ENCODE results near the gene AUTS2. TPM values are rescaled to one million over a fixed set of nuclear protein-coding genes. Genes with fewer than 3 reads are reported as not detected.

Gene AUTS2
- total and polyA plus RNA-seq, 2 of the 8 experiments (the other 6 are each of a cell fraction or from before 2014, with no cell fraction given), result 25.9 to 101 TPM

DNA sequence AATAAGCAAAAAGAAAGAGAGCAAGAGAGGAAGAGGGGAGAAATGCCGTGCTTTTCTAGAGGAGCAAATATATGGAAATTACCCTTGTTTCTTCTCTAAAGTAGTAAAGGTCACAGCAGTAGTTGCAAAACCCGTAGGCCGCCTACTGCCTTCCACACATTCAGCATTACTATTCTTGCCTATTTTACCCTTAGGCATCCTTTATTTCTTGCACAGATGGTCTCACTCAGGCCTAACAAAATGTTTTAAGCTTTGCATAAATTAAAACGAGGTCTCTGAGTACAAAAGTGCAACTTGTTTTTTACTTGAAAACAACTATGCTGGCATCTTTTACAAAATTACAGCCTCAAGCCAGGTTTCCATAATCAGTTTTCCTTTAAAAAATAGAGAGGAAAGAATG, 644.6 kb downstream of the AUTS2 start (continued):
- no peak for TF ChIP-seq MAFK (IDR thresholded peaks at IDR 0.05; ENCODE audit: low read depth, low read length)
- TF ChIP-seq SRF (IDR thresholded peaks at IDR 0.05; ENCODE audit: low read depth, low read length), result no peak
- TF ChIP-seq GTF2F1 (IDR thresholded peaks at IDR 0.05; ENCODE audit: borderline replicate concordance, low read depth, low read length), result no peak
- no peak for TF ChIP-seq SIRT6 (IDR thresholded peaks at IDR 0.05; ENCODE audit: low read length)
- no peak for TF ChIP-seq CBX5 (IDR thresholded peaks at IDR 0.05; ENCODE audit: low read depth, low read length)
- TF ChIP-seq GABPA (IDR thresholded peaks at IDR 0.05; ENCODE audit: borderline replicate concordance, insufficient read depth, low read length), result no peak
